AG04450 (cell line): ENCODE results near the gene SPO11. TPM values are rescaled to one million over a fixed set of nuclear protein-coding genes. Genes with fewer than 3 reads are reported as not detected.
"Not testable (repeated sequence)": the region's sequence is repeated elsewhere in the genome, so short reads cannot be mapped to it uniquely, and the experiment has no call there.

Source experiments
- CTCF ChIA-PET: fragments of 300-600, 350-600 bp; formaldehyde crosslinking; extraction: SDS; loops from one replicate; lab custom pipeline; 2022; ENCODE audit warnings: antibody characterized with exemption, inconsistent platforms; lab: Charles Lee
- POLR2A ChIA-PET: fragments of 350-600 bp; formaldehyde crosslinking; extraction: SDS; loops from one replicate; lab custom pipeline; 2021; ENCODE audit warnings: antibody characterized with exemption, inconsistent platforms; lab: Yijun Ruan, JAX
- DNase-seq: peaks from one replicate; pipeline ENCODE4 v3.0.0-alpha.2; 2011; ENCODE audit warnings: low read depth, low spot score
- H3K27ac ChIP-seq: one replicate; pipeline ENCODE4 v1.5.1; 2012; ENCODE audit warnings: low read depth, low read length, control low read depth
- H3K27me3 ChIP-seq: one replicate; pipeline ENCODE4 v1.6.0; 2012; ENCODE audit warnings: low read length; ENCODE audit not compliant: control insufficient read depth, insufficient read depth
- H3K4me3 ChIP-seq: 2 replicates; pipeline ENCODE4 v1.5.1; 2011; ENCODE audit warnings: mild to moderate bottlenecking, low read depth, low read length, control low read depth
- H3K9me3 ChIP-seq: 2 replicates; pipeline ENCODE4 v1.5.1; 2012; ENCODE audit warnings: low read length; ENCODE audit not compliant: control insufficient read depth, insufficient read depth
- polyA plus RNA-seq: library from polyadenylated mRNA; depleted of rRNA; stranded (reverse); fragments of >200 nt; gene quantifications from 2 replicates; pipeline ENCODE4 v1.2.3, GENCODE V29; 2011
- TF ChIP-seq, protein P1 (sequence below): IDR thresholded peaks from 2 replicates; pipeline ENCODE4 v1.5.1; 2011; ENCODE audit warnings: low read depth, low read length, control low read depth, inconsistent platforms

The SPO11 gene
- polyA plus RNA-seq, 1 experiment, result not detected

DNA sequence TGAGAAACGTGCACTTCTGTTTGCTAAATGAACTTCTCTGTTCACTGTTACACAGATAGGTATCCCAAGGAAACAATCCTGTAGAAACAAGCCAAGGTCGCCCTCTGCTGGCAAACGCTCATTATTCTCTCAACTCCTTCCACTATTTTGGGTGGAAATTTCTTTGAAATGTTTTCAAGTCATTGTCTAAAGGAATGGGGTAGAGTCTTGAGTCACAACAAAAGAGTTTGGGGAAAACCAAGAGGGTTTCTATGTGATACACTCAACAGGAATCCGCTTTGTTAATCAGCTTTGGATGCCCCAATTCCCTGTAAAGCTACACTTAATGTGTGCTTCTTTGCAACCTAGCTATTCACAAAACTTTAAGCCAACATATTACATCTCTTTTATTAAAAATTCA lies 16.9 kb downstream of the SPO11 start:
- DNase-seq, result peak; percentile 34
- POLR2A ChIA-PET, result no interaction called here
- no peaks in the 10 kb centered on the region for H3K27me3 ChIP-seq
- TF ChIP-seq, protein P1, sequence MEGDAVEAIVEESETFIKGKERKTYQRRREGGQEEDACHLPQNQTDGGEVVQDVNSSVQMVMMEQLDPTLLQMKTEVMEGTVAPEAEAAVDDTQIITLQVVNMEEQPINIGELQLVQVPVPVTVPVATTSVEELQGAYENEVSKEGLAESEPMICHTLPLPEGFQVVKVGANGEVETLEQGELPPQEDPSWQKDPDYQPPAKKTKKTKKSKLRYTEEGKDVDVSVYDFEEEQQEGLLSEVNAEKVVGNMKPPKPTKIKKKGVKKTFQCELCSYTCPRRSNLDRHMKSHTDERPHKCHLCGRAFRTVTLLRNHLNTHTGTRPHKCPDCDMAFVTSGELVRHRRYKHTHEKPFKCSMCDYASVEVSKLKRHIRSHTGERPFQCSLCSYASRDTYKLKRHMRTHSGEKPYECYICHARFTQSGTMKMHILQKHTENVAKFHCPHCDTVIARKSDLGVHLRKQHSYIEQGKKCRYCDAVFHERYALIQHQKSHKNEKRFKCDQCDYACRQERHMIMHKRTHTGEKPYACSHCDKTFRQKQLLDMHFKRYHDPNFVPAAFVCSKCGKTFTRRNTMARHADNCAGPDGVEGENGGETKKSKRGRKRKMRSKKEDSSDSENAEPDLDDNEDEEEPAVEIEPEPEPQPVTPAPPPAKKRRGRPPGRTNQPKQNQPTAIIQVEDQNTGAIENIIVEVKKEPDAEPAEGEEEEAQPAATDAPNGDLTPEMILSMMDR, result peak; percentile 79
- no peaks in the 10 kb centered on the region for H3K9me3 ChIP-seq
- H3K4me3 ChIP-seq, result no peak overlapping the region
- CTCF ChIA-PET, result interaction anchor here (0.6 to 2.8 kb wide), 24 partner anchors 10 to 1352 kb away, joined by 3 to 43 read pairs (median 4); partner anchors contain the start of gene SPO11
- H3K27ac ChIP-seq, result no peak overlapping the region

GRCh38 chr20:57347393-57347792 lies 17.8 kb downstream of the SPO11 start:
- no peaks in the 10 kb centered on the region for H3K27me3 ChIP-seq
- H3K27ac ChIP-seq, result no peak overlapping the region
- no peaks in the 10 kb centered on the region for H3K9me3 ChIP-seq
- no peak overlapping the region for H3K4me3 ChIP-seq
- TF ChIP-seq, protein P1, result no peak
- no peak for DNase-seq
- CTCF ChIA-PET, result interaction anchor here (0.7 to 3.1 kb wide), 9 partner anchors 9 to 1870 kb away, joined by 3 to 27 read pairs (median 5); no protein-coding TSS in a partner anchor
- POLR2A ChIA-PET, result no interaction called here

- DNase-seq, H3K4me3 ChIP-seq, H3K9me3 ChIP-seq, H3K27me3 ChIP-seq, POLR2A ChIA-PET, H3K27ac ChIP-seq: not testable (repeated sequence)
- CTCF ChIA-PET, result interaction anchor here (0.9 to 3.1 kb wide), 4 partner anchors 256 to 798 kb away, joined by 3 to 27 read pairs (median 7); no protein-coding TSS in a partner anchor
Measured at GRCh38 chr20:57348200-57348921, 18.8 kb downstream of the SPO11 start.

DNA sequence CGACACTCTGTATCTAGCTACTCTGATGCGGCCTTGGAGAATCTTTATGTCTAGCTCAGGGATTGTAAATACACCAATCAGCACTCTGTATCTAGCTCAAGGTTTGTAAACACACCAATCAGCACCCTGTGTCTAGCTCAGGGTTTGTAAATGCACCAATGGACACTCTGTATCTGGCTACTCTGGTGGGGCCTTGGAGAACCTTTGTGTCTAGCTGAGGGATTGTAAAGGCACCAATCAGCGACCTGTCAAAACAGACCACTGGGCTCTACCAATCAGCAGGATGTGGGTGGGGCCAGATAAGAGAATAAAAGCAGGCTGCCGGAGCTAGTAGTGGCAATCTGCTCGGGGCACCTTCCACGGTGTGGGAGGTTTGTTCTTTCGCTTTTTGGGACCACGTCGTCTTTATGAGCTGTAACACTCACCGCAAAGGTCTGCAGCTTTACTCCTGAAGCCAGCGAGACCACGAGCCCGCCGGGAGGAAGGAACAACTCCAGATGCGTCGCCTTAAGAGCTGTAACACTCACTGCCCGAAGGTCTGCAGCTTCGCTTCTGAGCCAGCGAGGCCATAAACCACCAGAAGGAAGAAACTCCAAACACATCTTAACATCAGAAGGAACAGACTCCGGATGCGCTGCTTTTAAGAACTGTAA lies 19.4 kb downstream of the SPO11 start:
- DNase-seq, H3K9me3 ChIP-seq, POLR2A ChIA-PET, H3K27ac ChIP-seq, H3K4me3 ChIP-seq, H3K27me3 ChIP-seq: not testable (repeated sequence)
- CTCF ChIA-PET, result interaction anchor here (0.9 to 3.1 kb wide), 3 partner anchors 256 to 798 kb away, joined by 3 to 27 read pairs (median 11); no protein-coding TSS in a partner anchor

DNA sequence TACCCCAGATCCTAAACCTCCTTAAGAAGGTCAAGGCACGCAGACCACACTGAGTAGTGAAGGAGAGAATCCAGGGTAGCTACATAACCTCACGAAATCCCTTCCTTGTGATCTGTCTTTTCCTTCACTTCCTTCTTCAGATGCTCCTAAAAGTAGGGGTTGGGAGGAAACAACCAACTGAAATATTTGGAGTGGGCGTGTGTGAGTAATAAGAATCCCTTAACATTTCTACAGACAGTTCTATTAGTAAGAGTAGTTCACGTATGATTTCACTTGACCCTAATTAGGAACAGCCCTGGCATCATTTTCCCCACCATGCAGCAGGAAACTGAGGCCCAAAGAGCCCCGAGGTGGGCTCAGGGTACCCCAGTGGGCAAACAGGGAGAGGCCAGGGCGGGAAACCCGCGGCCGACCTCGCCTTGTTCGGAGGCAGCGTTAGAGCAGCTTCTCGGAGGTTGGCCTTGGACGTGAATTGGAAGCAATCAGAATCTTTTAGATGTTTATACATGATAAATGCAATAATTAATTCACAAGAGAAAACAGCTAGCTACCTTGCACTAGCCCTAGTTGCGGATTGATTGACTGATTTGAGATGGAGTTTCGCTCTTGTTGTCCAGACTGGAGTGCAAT lies 20.6 kb downstream of the SPO11 start:
- CTCF ChIA-PET, result interaction anchor here (2.0 to 3.1 kb wide), 2 partner anchors 259 to 800 kb away, joined by 11 to 27 read pairs; no protein-coding TSS in a partner anchor
- POLR2A ChIA-PET, result no interaction called here
- Histone ChIP-seq H3K27me3 (no peaks in the 10 kb centered on the region), H3K27ac (no peak overlapping the region), H3K4me3 (no peak overlapping the region), H3K9me3 (no peaks in the 10 kb centered on the region)
- TF ChIP-seq, protein P1, result no peak
- no peak for DNase-seq

DNA sequence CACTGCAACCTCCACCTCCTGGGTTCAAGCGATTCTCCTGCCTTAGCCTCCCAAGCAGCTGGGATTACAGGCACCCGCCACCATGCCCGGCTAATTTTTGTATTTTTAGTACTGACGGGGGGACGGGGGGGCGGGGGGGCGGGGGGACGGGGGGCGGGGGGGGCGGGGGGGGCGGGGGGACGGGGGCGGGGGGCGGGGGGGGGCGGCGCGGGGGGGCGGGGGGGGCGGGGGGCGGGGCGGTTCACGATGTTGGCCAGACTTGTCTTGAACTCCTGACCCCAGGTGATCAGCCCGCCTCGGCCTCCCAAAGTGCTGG lies 21.1 kb downstream of the SPO11 start:
- CTCF ChIA-PET, H3K9me3 ChIP-seq, POLR2A ChIA-PET, DNase-seq, H3K27me3 ChIP-seq: not testable (repeated sequence)
- peak overlapping the region; percentile 81 for H3K27ac ChIP-seq
- H3K4me3 ChIP-seq, result peak overlapping the region; percentile 79
